Fibroblast of lung (primary cell): ENCODE data around the gene SPECC1L.

Source experiments
- CTCF ChIP-seq, 2 donors: IDR thresholded peaks in 1 of 2; conservative IDR thresholded peaks in 1 of 2; 1 replicate in 1 of 2; 2 replicates in 1 of 2; pipeline ENCODE4 v1.5.1; 2011 to 2012; ENCODE audit warnings: low read length in 2 of 2, control low read depth in 1 of 2, inconsistent platforms in 1 of 2, low read depth in 1 of 2, mild to moderate bottlenecking in 1 of 2
- EZH2 ChIP-seq: IDR thresholded peaks from 2 replicates; pipeline ENCODE4 v1.5.1; 2012; ENCODE audit warnings: low read length, control low read depth, mild to moderate bottlenecking; ENCODE audit errors: missing control alignments

- TF ChIP-seq CTCF (conservative IDR thresholded peaks at IDR 0.05 in 1 of 2, IDR thresholded peaks at IDR 0.05 in 1 of 2; ENCODE audit: low read depth in 1 of 2, low read length in 2 of 2) (no peak), EZH2 (no peak)
Measured at GRCh38 chr22:24418786-24419474, 148.3 kb downstream of the SPECC1L start.
